Frontal cortex (tissue), 4 donors: ENCODE measurements around the gene ADGRL3. TPM values are rescaled to one million over a fixed set of nuclear protein-coding genes. Genes with fewer than 3 reads are reported as not detected.

Experiments
- DNase-seq, 2 donors: peaks; one replicate each; pipeline ENCODE4 v3.0.0; 2012; ENCODE audit warnings: low spot score in 2 of 2
- FAIRE-seq: peaks from 2 replicates; lab custom pipeline; 2012; peaks lifted over from hg19 to GRCh38; lab: Jason Lieb, UNC
- total RNA-seq: library from RNA; depleted of rRNA; stranded (reverse); fragments of >200 nt; gene quantifications from one replicate; pipeline ENCODE4 v1.2.3, GENCODE V29; 2014
- donor health status: control.
- donor health status: control.
- donor health status: control.

The ADGRL3 gene
- total RNA-seq, 1 donor from 2014 or later, result 302 TPM

GRCh38 chr4:61995717-61996340 is 795.7 kb downstream of the ADGRL3 start:
- DNase-seq, result no peak
- FAIRE-seq, result no peak

DNA sequence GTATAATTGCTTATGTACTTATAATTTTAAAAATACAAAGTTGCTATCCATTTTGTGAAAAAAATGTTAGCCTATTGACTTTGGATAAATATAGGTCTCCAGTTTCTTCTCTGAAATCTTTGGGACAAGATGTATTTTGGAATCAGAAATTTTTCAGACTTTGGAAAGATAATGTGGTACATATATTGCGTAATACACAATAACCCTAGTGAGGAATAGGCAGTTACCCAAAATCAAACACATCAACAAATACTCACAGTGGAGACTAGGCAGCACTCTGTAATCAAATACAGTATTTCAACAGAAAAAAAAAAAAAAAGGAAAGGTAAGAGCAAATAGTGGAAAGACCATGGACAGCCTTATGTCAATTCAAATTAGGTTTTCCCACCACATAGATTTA is 796.8 kb downstream of the ADGRL3 start:
- FAIRE-seq (no peak), DNase-seq (no peak)

- DNase-seq (no peak), FAIRE-seq (no peak)
Observed at GRCh38 chr4:61997831-61998230, 797.7 kb downstream of the ADGRL3 start.

DNA sequence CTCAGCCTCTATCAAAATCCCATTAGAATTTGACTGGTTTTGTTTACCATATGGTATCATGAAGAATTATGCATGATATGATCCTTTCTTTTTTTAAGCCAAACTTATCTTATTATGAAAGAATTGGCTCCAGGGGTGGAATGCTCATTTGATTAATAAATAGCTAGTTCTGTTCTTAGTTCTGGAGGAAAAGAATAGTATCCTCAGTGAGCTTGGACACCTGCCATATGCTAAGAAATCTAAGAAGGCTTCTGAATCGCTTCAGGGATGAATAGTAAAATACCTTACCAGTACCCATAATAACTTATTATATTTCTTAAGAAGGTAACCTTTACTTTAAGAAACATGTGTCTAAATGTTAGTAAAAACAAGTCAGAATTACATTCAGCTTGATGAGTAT is 803.6 kb downstream of the ADGRL3 start:
- FAIRE-seq (peak; percentile 6), DNase-seq (no peak)

- no peak for DNase-seq
- no peak for FAIRE-seq
Observed at GRCh38 chr4:62004881-62005280, 804.8 kb downstream of the ADGRL3 start.

DNA sequence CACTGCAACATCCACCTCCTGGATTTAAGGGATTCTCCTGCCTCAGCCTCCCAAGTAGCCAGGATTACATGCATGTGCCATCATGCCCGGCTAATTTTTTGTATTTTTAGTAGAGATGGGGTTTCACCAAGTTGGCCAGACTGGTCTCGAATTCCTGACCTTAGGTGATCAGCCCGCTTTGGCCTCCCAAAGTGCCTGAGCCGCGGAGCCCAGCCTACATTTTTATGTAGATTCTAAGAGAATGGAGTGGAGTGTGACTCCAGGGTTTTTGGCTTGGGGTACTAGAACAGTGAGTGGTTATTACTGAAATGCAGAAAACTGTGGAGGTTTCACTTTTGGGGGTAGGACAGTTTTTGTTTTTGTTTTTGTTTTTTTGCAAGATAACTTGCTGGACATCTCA is 806.0 kb downstream of the ADGRL3 start:
- DNase-seq (no peak), FAIRE-seq (no peak)

DNA sequence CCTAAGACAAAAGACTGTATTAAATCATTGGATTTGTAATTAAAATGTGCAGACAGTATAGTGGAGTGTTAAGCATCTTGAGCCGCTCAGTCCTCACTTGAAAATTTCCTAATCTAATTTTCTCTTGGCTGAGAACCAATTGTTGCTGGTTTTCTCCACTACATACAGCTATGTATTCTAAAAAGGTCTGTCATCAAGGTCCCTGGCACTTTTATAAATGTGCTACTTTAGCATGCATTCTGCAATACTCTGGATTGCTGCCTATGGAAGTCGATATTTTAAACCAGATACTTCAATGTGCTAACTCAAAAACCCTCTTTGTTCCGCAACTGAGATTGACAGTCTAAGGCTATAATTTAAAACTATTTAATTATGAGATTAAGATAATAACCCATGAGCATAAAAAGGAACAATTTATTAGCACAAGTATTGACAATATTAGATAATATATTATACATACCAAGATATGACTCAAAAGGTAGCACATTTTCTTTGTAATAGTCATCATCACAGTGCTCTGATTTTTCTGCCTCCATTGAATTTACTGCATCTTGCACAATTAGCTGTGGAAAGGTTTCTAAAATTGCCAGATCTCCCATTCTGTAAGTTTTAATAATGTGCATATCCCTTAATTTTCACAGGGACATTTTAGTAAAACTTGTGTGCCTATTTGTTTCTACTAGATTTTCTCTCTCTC is 815.1 kb downstream of the ADGRL3 start:
- DNase-seq, result no peak
- no peak for FAIRE-seq

DNA sequence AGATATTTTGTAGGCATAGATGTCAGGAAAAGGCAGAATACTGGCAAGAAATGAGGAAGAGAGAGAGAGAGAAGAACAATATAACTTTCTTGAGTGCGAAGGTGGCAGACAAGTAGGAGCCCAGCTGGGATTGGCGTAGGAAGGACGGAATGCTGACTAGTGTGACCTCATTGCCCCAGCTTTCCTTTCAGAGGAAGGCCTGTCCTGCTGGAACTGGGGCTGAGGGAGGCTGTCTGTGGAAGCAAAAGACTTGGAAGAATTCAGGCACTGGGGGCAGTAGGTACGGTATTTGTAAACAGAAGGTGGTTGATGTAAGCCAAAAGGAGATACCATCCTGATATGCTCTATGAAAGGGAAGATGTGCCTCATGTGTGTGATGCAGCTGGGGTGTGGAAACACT is 818.4 kb downstream of the ADGRL3 start:
- FAIRE-seq (no peak), DNase-seq (no peak)

GRCh38 chr4:62023633-62024032 is 823.5 kb downstream of the ADGRL3 start:
- DNase-seq, result no peak

GRCh38 chr4:62028745-62029144 is 828.6 kb downstream of the ADGRL3 start:
- DNase-seq (no peak), FAIRE-seq (no peak)

More at GRCh38 chr4:62023633-62024032, 823.5 kb downstream of the ADGRL3 start:
- no peak for FAIRE-seq

GRCh38 chr4:62030958-62031357 is 830.8 kb downstream of the ADGRL3 start:
- FAIRE-seq (no peak), DNase-seq (no peak)

DNA sequence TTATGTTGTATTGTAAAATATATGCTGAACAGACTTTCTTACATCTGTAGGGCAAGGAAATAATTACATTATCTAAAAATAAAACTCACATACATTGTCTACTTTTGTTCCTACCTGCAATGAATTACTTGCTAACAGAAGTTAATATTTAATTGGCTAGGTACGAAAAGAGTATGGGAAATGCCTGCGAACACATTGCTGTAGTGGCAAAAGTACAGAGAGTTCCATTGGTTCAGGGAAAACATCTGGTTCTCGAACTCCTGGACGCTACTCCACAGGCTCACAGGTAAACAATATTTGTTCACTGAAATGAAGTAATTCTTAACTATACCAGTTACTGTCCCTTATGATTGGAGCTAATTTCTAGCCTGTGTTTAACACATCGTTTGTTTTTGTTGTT is 837.4 kb downstream of the ADGRL3 start:
- FAIRE-seq (no peak), DNase-seq (no peak)

DNA sequence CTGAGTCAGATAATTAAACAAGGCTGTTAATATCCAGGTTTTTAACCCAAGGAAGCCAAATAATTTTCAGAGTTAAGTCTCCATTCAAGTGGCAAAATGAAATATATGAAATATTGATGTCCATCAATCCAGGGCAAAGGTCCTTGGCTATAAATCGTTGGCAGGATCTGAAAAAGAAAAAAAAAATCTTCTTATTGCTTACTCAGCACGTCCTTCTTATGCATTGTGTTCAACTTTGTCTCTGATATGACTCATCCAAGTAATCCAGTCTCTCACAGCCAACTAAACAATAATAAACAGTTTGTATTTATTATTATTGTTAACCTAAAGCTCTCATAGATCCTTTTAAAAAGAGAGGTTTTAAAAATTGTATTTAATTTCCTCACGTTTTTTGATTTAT is 851.2 kb downstream of the ADGRL3 start:
- peak; percentile 17 for FAIRE-seq
- no peak for DNase-seq

- no peak for DNase-seq
- no peak for FAIRE-seq
Observed at GRCh38 chr4:62053974-62054373, 853.8 kb downstream of the ADGRL3 start.

DNA sequence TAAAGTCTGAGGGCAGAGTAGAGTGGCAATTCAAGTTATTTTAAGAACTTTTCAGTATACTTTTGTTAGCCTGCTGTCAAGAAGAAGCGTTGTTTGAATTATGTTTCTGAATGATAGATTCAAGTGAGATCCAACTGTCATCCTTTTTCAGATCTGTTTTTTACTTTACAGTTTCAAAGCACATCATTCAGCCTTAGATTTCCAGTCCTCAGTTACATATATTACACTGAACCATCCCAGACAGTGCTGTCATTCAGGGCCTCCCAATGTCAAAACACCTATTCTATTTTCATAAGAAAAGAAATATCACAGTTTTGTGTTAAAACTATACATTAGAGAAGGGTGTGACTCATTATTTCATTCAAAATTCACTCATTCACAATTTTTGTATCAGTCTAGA is 856.9 kb downstream of the ADGRL3 start:
- FAIRE-seq (no peak), DNase-seq (no peak)

- DNase-seq (no peak), FAIRE-seq (no peak)
Observed at GRCh38 chr4:62058571-62058970, 858.4 kb downstream of the ADGRL3 start.

DNA sequence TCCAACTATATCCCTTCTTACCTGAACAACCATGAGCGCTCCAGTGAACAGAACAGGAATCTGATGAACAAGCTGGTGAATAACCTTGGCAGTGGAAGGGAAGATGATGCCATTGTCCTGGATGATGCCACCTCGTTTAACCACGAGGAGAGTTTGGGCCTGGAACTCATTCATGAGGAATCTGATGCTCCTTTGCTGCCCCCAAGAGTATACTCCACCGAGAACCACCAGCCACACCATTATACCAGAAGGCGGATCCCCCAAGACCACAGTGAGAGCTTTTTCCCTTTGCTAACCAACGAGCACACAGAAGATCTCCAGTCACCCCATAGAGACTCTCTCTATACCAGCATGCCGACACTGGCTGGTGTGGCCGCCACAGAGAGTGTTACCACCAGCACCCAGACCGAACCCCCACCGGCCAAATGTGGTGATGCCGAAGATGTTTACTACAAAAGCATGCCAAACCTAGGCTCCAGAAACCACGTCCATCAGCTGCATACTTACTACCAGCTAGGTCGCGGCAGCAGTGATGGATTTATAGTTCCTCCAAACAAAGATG is 870.2 kb downstream of the ADGRL3 start:
- DNase-seq, result no peak
- FAIRE-seq, result no peak

GRCh38 chr4:62075089-62075488 is 875.0 kb downstream of the ADGRL3 start:
- FAIRE-seq, result no peak
- no peak for DNase-seq

DNA sequence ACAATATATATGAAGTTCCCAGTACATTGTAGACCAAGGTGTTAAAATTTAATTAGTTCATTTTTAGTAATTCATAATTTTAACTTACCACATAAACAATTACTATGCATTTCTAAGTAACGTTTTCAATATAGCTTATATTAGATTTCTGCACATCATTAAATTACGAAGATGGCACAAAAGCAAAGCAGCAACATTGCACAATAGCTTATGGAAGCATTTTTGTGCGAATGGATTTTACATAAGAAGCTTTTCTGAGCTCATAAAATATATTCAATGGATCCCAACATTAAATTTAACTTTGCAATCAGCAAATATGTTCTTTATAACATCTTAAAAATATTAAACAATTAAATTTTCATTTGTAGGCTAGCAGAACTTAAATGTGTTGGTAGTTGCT is 875.4 kb downstream of the ADGRL3 start:
- DNase-seq (no peak), FAIRE-seq (no peak)

DNA sequence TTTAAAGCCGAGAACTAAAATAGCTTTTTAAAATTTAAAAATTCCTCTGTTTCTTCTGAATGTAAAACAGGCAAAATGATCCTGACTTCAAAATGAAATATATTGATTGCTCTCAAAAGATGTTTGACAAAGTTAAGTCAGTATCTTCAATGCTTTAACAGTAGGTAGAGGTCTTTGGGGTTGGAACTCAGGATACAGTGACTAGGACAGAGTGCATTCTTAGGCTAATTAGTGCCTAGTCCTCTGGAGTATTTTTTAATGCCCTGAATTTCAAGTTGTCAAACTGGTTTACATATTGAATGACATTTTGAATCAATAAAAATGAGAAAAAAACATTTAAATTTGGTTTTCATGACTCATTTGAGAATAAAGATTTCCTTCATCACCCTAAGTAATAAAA is 877.3 kb downstream of the ADGRL3 start:
- no peak for FAIRE-seq

GRCh38 chr4:62080431-62080830 is 880.3 kb downstream of the ADGRL3 start:
- no peak for DNase-seq
- FAIRE-seq, result no peak

More for the DNA sequence above, 877.3 kb downstream of the ADGRL3 start:
- DNase-seq, result no peak
